DOHH2 (cell line): ENCODE results near the gene BCAR1.

Experiments
- CTCF ChIP-seq: fragments of 200-600 bp; sonication (generic); IDR thresholded peaks from one replicate; pipeline ENCODE4 v1.5.1; 2014; ENCODE audit warnings: antibody characterized with exemption, mild to moderate bottlenecking, low read depth, low read length; ENCODE audit not compliant: poor library complexity, severe bottlenecking
- EZH2phosphoT487 ChIP-seq: fragments of 200-600 bp; sonication (generic); IDR thresholded peaks from 2 replicates; pipeline ENCODE4 v1.6.1; 2017; ENCODE audit warnings: borderline replicate concordance, mild to moderate bottlenecking, antibody characterized with exemption, low read length, moderate library complexity, mixed read lengths

- TF ChIP-seq CTCF, result no peak
- no peak for TF ChIP-seq EZH2phosphoT487
Observed at GRCh38 chr16:75252049-75252864, 833 bp upstream of the BCAR1 start.
